Upper lobe of left lung (tissue), 4 donors: ENCODE measurements around the gene WSCD2.

Experiments
- CTCF ChIP-seq, 6 experiments: fragments of 450-650 bp in 4 of 6; fragments of 200-600 bp in 2 of 6; sonication (generic) in 2 of 6; IDR thresholded peaks; one replicate each; pipeline ENCODE4 v1.5.1; 2016 to 2019; ENCODE audit warnings: antibody characterized with exemption in 6 of 6
- EP300 ChIP-seq, 4 donors: sonication (generic); formaldehyde crosslinking; IDR thresholded peaks; one replicate each; pipeline ENCODE4 v1.5.1; 2017; ENCODE audit warnings: antibody characterized with exemption in 4 of 4, control low read depth in 2 of 4
- POLR2A ChIP-seq, 4 donors: fragments of 450-650 bp; IDR thresholded peaks; one replicate each; pipeline ENCODE4 v1.5.1; 2016 to 2017; ENCODE audit warnings: antibody characterized with exemption in 4 of 4, mild to moderate bottlenecking in 2 of 4

GRCh38 chr12:108116699-108117098 is 12.4 kb upstream of the WSCD2 start:
- no peak for TF ChIP-seq CTCF (IDR thresholded peaks at IDR 0.05)
- TF ChIP-seq POLR2A (IDR thresholded peaks at IDR 0.05) = no peak
- TF ChIP-seq EP300 (IDR thresholded peaks at IDR 0.05) = no peak
